Astrocyte of the spinal cord (primary cell): ENCODE data around the gene BRF1.

Source experiments
- DNase-seq: peaks from one replicate; pipeline ENCODE4 v3.0.0; 2011; ENCODE audit warnings: low read depth, low spot score
- H3K4me3 ChIP-seq: 2 replicates; pipeline ENCODE4 v1.5.1; 2011; ENCODE audit warnings: low read depth, mild to moderate bottlenecking, low read length, moderate library complexity
- in situ Hi-C: cut with HindIII; loops from 2 replicates; pipeline ENCODE4 v1.10.0; 2017; ENCODE audit warnings: low sequenced_read_pairs
- TF ChIP-seq, protein P1 (sequence below): IDR thresholded peaks from 2 replicates; pipeline ENCODE4 v1.5.1; 2012; ENCODE audit warnings: low read depth, mild to moderate bottlenecking, low read length, inconsistent platforms

Gene BRF1

DNA sequence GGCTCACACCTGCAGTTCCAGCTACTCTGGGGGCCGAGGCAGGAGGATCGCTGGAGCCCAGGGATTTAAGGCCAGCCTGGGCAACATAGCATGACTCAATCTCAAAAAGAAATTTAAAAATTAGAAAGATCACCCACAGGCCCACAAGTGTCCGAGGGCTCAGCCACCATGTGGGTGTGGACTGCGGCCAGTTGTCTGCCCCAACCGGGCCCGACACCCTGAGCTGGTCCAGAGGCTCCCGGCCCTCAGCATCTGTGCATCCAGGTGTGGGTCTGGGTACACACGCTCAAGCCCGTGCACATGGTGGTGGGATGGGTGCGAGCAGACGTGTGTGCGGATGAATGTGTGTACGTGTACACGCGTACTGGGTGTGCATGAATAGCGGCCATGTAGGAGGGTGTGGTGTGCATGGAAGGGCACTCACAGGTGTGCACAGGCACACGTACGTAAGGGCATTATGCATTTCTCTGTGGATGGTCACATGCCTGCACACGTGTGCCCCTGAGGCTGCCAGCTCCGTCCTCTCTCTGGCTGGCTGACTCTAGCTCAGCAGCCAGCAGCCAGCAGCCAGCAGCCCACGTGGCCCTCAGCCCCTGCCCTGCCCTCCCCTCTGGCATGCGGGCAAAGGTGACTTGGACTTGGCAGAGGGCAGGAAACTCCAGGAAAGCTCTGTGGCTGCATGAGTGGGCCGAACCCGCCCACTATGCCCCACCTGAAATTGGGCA is 96.4 kb downstream of the BRF1 start:
- no peak overlapping the region for H3K4me3 ChIP-seq
- DNase-seq: no peak
- TF ChIP-seq, protein P1, sequence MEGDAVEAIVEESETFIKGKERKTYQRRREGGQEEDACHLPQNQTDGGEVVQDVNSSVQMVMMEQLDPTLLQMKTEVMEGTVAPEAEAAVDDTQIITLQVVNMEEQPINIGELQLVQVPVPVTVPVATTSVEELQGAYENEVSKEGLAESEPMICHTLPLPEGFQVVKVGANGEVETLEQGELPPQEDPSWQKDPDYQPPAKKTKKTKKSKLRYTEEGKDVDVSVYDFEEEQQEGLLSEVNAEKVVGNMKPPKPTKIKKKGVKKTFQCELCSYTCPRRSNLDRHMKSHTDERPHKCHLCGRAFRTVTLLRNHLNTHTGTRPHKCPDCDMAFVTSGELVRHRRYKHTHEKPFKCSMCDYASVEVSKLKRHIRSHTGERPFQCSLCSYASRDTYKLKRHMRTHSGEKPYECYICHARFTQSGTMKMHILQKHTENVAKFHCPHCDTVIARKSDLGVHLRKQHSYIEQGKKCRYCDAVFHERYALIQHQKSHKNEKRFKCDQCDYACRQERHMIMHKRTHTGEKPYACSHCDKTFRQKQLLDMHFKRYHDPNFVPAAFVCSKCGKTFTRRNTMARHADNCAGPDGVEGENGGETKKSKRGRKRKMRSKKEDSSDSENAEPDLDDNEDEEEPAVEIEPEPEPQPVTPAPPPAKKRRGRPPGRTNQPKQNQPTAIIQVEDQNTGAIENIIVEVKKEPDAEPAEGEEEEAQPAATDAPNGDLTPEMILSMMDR: no peak
- in situ Hi-C loops: no loop called here

DNA sequence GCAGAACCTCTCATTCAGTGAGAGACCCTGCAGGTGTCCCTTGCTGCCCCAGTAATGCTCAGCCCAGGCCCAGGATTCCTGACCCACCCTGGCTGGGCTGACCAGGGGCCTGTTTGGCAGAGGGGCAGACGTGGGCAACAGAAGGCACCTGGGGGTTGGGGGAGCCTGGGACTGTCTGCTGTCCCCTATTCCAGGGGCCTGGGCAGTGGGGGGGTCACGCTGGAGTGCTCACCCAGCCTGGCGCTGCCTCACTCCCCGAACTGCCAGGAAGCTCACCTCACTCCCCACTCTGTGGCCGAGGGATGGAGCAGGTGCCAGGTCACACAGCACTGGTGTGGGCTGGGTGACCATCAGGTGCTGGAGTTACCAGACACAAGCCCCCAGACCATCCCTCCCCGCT is 97.1 kb downstream of the BRF1 start:
- no peak for DNase-seq
- in situ Hi-C loops: no loop called here
- TF ChIP-seq, protein P1: no peak
- H3K4me3 ChIP-seq: no peak overlapping the region

DNA sequence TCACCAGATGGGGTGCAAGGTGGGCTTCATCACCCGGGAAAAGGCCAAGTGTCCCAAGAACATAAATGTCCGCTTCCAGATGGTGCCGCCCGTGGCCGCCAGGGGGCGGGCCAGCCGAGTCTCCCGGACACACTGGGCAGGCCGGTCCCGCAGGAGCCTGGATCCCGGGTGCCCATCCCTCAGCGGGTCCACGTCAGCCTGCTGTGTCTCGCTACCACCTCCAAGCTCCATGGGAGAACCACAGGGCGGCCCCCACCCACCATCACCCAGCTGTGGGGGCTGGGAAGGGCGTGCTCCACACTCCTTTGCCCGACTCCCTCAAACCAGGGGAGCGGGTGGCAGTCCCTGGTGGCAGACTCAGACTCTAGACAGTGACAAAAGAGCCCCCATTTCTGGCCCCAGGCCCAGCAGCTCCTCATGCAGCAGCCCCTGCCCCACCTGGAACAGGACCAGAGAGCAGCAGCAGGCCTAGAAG is 97.7 kb downstream of the BRF1 start:
- no peak overlapping the region for H3K4me3 ChIP-seq
- in situ Hi-C loops: no loop called here
- DNase-seq: peak; percentile 54
- TF ChIP-seq, protein P1: peak; percentile 88

DNA sequence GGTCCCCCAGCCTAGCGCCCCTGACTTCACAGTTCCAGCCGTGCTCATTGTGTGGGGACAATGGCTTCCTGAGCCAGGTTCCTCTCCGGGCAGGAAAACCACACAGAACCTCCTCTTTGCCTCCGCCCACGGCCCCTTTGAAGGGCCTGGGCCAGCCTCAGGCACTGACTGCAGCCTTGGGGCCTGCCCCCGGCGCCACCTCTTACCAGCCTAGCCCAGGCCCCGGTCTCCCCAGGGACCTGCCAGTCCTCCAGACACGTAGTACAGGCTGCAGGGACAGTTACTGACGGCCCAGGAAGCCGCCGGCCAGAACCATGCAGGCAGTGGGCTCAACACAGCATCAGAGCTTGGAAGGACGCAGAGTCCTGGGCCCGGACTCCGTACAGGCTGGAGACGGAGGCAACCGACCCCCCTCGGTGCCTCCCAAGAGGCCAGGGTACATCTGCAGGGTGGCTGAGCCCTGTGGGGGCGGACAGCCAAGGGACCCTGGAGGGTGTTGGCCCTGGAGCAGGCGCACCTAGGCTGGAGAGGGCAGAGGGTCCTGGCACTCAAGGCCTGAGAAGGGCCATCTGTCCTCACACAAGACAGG is 98.8 kb downstream of the BRF1 start:
- in situ Hi-C loops: no loop called here
- no peak overlapping the region for H3K4me3 ChIP-seq
- DNase-seq: no peak
- TF ChIP-seq, protein P1: no peak

DNA sequence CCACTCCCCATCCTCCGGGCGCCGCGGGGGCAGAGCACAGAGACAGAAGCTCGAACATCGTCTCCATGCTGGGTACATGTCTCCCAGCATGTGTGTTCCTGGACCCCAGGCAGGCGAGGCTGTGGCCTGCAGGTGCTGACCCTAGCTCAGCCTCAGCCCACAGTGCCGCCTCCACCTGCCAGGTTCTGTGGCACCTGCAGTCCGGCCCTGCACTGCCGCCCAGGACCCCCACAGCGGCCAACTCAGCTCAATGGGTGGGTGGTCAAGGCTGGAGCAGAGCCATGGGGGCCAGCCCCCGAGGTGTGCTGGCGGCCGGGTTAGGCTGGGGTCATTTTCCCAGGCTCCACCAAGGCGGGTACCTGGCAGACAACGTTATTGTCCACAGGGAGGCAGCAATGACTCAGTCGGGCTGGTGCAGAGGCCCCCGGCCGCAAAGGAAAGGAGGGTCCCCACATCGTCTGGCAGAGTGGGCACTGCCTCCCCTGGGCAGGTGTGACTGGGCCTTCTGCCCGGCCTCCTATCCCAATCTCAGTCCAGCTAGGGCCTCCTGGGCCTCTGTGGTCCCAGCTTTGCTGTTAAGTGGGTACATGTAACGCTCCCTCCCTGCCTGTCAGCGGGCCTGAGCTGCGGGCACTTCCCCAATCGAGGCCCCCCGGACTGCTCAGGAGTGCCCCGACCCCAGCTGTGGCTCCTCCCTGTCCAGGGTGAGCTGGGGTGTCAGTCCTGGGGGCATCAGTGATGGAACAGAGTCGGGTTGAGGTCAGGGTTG is 99.5 kb downstream of the BRF1 start:
- H3K4me3 ChIP-seq: no peak overlapping the region
- DNase-seq: no peak
- in situ Hi-C loops: no loop called here
- TF ChIP-seq, protein P1: no peak

DNA sequence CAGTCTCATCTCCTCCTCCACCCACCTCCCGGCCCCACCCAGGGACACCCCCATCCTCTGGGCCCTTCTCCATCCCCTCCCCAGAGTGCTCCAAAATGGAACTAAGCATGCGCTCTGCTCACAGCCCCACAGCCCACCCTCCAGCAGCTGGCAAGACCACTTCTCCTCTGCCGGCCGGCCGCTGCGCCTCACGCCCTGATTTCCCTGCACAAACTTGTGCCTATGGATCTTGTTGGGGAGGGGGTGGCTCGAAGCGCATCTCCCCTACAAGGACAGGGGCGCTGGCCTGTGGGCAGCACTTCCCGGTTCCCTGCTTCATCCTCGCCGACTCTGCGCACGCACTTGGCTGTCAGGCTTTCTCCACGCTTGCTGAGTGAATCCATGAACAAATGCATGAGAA is 100.2 kb downstream of the BRF1 start:
- TF ChIP-seq, protein P1: no peak
- H3K4me3 ChIP-seq: no peak overlapping the region
- DNase-seq: no peak
- in situ Hi-C loops: no loop called here
